Germinal center (tissue), 1 donor: ENCODE data around the gene NDUFA12.

Experiments used
- DNase-seq: peaks from one replicate; pipeline ENCODE4 v3.0.0; 2012; ENCODE audit warnings: mixed read lengths, low spot score

NDUFA12 gene

GRCh38 chr12:94940771-94941170, 62.7 kb downstream of the NDUFA12 start:
- no peak for DNase-seq

DNA sequence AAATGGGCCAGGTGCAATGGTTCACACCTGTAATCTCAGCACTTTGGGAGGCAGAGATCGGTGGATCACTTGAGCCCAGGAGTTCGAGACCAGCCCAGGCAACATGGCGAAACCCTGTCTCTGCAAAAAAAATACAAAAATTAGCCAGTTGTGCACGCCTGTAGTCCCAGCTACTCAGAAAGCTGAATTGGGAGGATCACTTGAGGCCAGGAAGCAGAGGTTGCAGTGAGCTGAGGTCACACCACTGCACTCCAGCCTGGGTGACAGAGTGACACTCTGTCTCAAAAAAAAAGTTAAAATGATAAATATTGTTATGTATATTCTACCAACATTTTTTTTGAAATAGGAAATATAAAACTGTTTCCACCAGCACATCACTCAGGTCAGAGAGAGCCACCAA, 64.9 kb downstream of the NDUFA12 start:
- DNase-seq = no peak

- DNase-seq = no peak
Observed at GRCh38 chr12:94930772-94931171, 72.7 kb downstream of the NDUFA12 start.

DNA sequence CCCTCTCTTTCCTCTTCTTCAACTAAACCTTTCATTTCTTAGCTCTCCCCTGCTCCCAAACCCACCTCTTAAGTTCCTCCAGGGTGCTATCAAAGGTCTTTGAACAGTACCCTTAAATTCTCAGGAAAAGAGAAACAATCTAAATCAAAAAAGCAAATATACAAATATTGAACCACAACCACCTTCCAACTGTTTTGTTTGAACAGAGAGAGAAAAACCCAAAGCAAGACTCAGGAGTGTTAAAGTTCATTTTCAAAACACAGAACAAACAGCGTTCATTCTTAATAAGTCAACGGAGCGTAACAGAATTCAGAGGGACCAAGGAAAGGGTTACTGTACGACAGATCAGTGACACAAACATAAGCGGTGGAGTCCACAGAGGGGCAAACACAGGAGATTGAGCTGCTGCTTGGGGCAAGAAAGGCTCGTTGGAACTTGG, 73.3 kb downstream of the NDUFA12 start:
- DNase-seq = no peak

- DNase-seq = no peak
Observed at GRCh38 chr12:94929780-94930179, 73.7 kb downstream of the NDUFA12 start.

- no peak for DNase-seq
Observed at GRCh38 chr12:94925729-94926128, 77.8 kb downstream of the NDUFA12 start.

DNA sequence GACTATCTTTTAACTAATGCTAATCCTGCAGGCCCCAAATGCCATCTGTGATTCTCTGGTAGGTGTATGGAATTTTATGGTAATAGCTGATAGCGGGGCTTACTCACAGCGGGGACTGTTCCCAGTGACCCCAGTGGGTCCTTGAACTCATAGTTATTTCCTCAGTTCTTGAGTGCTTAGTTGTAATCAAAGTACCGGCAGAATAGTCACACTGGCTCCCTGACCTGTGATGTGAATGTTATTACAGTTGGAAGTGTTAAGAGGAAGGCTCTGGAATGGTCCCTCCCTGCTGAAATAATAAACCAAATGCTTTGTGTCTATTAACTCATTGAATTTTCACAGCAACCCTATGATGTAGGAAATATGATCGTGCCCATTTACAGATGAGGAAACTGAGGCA, 78.3 kb downstream of the NDUFA12 start:
- no peak for DNase-seq

GRCh38 chr12:94922561-94922960, 80.9 kb downstream of the NDUFA12 start:
- no peak for DNase-seq
